ENCODE results near the gene EHBP1L1.
A peak's percentile ranks its signal among the peaks of the same experiment; 100 is the strongest.
"Not testable (repeated sequence)": the region's sequence is repeated elsewhere in the genome, so short reads cannot be mapped to it uniquely, and the experiment has no call there.

The EHBP1L1 gene

DNA sequence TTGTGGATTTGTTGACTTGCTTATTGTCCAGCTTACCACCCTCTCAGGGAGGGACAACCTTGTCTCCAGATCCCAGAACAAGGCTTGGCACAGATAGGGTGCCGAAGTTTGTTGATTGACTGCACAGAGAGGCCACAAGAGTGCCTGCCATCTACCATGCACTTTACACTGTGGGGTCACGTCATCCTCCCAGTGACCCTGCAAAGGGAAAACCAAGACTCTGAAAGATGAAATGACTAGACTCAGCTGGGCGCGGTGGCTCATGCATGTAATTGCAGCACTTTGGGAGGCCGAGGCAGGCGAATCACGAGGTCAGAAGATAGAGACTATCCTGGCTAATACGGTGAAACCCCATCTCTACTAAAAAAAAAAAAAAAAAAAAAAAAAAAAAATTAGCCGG lies 13.1 kb upstream of the EHBP1L1 start:
- no peak for DNase-seq

DNA sequence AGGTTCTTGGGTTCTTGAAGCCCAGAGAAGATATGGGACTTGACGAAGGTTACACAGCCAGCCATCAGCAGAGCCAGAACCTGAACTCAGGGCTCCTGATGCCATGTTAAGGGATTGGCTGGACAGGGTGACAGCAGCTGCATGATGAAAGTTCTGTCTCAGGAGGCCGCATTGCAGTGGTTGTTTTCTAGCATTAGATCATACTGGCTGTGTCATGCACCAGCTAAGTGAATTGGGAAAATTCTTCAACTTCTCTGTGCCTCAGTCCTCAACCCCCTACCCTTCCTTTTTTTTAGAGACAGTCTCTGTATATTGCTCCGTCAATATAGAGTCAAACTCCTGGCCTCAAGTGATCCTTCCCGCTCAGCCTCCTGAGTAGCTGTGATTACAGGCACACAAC lies 12.3 kb upstream of the EHBP1L1 start:
- DNase-seq: no peak

DNA sequence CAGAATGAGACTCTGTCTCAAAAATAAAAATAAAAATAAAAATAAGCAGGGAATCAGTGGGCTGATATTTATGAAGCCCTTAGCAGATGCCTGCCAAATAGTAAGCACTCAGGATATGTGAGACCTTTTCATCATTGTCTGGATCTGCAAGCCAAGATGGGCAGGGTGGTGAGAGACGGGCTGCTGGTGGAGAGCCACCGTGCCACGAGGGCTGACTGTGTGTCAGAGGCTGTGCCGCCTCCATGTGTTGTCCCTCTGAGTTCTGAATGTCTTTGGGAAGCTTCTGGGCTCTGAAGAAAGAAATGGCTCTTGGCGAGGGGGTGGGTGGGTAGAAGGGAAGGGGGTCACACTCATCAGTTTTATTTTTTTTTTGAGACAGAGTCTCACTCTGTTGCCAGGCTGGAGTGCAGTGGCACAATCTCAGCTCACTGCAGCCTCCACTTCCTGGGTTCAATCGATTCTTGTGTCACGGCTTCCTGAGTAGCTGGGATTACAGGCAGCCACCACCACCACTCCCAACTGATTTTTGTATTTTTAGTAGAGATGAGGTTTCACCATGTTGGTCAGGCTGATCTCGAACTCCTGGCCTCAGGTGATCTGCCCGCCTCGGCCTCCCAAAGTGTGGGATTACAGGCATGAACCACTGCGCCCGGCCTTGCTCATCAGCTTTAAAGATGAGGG lies 10.8 kb upstream of the EHBP1L1 start:
- DNase-seq: not testable (repeated sequence)

DNA sequence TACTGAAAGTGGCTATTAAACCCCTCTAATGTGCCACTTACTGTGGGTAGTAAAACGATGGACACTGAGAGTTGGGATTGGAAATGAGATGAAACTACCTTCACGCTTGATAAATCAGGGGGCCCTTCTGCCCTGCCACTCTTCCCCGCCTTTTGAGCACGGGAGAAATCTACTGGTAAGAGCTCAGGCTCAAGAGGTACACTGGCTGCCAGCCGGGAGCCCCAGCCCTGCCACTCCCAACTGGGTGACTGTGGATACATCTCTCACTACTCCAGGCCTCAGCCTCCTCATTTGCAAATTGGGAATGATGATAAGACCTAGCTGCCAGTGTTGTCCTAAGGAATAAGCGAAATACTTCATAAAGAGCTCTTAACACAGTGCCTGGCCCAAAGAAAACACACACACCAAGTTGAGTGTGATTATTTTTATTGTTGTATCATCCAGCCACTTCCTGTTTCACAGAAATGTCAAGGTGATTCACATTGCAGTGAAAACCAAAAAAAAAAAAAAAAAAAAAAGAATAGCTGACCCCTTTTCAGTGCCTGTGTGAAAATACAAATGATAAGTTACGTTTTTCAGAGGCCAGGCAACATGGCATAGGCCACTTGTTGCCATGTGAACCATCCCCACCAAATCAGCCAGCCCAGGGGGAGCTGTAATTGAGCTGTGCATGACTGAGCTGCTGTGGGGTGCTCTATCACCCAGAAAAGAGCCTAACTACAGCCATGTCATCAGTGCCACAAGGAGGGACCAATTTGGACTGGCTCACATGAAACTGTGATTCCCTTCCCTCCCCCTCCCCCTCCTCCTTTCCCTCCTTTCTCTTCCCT lies 10.0 kb upstream of the EHBP1L1 start:
- DNase-seq: no peak

DNA sequence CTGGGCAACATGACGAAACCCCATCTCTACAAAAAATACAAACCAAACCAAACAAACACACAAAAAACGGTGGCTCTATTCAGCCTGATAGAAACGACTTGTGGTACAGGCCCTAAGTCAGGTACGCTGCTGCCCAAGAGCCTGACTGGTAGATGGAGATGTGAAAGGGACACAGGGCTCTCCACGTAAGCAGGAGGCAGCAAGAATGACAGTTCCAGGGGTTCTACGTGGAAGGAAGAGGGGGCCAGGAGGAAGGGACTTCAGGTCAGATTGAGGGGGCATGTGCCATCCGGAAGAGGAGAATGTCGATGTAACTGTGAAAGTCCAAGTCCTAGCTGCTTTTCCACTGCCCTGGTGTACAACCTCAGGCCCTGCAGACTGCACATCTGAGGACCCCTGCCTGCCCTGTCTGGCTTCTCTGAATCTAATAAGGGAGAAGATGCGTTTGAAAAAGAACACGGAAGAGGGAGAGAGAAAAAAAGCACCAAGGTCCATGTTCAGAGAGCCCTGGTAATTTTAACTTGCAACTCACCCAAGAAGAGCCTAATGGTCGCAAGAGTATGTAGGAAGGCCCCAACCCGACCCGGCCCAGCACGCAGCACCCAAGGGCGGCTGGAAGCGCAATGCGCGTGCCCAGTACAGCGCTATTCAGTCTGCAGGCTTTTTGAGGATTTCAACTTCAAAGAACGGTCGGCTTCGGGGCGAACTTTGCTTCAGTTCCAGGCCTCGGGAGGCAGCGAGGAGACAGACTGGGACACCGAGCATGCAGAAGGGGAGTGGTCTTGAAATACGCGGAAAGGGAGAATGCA lies 6.5 kb upstream of the EHBP1L1 start:
- no peak for DNase-seq

DNA sequence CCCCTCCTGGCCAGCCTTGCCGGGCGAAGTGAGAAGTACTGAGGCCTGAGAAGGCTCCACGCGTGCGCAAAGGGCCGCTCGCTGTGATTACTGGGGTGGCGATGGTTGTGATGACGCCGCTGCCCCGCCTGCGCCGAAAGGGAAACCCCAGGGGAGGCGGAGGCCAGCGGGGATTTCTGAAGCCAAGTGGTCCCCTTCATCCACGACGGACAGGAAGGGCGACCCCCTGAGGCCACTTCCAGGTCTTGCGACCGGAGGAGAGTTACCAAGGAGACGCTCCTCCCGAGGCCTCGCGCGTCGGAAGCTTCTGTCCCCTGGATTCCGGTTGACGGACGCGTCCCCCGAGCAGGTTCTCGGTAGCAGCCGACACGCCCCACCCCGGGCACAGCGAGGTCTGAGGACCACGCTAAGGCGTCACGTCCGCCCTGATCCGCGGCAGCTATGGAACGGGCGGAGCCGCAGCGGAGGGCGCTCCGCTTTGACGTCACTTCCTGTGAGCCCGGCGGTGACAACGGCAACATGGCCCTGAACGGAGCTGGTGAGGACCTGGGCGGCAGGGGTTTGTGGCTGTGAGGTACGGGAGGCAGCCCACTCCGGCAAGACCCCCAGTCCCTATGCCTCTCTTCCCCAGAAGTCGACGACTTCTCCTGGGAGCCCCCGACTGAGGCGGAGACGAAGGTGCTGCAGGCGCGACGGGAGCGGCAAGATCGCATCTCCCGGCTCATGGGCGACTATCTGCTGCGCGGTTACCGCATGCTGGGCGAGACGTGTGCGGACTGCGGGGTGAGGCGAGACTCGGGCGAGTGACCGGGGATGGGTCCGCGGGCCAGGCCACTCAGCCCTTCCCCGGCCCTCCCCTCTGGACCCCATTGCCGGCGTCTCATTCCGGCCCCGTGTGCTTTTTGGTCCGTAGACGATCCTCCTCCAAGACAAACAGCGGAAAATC lies 5.6 kb upstream of the EHBP1L1 start, which contains the start of gene ZNRD2:
ZNRD2 (plus strand) TSS at position 505 of the 946 bp plus-strand sequence; CDS start at position 520, 15 bp downstream.
- peak; percentile 98 for DNase-seq

DNA sequence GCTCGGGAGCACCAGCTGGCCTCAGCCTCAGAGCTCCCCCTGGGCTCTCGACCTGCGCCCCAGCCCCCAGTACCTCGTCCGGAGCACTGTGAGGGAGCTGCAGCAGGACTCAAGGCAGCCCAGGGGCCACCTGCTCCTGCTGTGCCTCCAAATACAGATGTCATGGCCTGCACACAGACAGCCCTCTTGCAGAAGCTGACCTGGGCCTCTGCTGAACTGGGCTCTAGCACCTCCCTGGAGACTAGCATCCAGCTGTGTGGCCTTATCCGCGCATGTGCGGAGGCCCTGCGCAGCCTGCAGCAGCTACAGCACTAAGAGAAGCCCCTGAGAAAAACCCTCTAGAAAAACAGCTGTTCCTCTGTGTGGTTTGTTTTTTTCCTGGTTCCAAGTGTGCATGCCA lies 4.4 kb upstream of the EHBP1L1 start:
- no peak for DNase-seq

DNA sequence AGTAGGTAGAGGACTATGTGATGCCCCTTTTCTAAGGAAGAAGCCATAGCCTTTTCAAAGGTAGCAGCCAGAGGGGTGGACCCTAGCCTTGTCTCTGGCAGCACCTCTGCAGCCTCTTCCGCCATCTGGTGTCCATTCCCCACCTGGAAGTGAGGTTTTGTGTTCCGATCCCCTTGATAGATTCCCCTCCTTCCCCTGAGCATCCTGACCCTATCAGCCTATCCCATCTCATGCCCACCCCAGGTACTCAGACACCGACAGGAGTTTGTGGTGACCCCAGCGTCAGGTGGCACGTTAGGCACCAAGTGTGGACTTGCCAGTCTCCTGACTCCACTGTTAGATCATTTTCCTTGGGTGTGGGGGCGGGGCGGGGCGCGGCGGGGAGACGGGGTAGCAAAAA lies 3.9 kb upstream of the EHBP1L1 start:
- peak; percentile 33 for DNase-seq

DNA sequence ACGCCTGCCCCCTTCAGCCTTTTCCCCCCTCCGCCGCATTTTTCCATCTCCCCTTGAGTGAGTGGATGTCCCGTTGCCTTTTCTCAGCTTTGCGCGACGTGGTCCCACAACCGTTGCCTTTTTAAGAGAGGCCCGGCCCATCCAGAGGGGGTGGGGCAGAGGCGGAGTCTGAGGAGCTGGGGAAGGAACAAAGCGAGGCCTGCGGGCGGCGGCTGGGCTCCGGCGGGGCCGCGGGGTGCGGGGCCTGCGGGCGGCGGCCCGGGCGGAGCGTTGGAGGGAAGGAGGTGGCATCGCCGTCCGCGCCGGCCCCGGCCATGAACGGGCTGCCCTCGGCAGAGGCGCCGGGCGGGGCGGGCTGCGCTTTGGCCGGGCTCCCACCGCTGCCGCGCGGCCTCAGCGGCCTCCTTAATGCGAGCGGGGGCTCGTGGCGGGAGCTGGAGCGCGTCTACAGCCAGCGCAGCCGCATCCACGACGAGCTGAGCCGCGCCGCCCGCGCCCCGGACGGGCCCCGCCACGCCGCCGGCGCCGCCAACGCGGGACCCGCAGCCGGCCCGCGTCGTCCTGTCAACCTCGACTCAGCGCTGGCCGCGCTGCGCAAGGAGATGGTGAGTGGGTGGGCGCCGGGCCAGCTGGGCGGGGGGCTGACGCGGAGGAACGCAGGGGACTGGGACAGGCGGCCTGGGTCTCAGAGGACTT lies 3.3 kb upstream of the EHBP1L1 start, which contains the start of gene FAM89B:
FAM89B (plus strand) TSS at position 183 of the 696 bp plus-strand sequence; CDS start at position 315, 132 bp downstream.
- peak; percentile 80 for DNase-seq

DNA sequence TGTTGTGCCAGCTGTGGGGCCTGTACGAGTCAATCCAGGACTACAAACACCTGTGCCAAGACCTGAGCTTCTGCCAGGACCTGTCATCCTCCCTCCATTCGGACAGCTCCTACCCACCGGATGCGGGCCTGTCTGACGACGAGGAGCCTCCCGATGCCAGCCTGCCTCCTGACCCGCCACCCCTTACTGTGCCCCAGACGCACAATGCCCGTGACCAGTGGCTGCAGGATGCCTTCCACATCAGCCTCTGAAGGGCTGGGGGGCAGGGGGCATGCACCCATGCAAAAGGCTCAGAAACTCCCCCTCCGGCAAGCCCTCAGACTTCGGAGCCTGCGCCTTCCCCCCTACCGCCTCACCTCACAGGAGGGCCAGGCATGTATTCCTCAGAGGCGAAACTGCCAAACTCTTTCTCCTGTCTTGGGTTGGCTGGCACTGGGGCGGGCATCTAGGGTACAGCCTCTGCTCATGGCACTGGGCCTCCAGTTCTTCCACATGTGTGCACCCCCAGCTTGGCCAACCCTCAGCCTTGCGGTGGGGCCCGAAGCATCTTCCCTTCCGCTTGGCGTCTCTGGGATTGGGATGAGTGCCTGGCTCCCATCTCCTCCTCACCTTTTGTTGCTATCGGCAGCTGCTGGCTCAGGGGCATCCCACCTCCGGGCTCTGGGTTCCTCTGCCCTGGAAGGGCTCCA lies 2.3 kb upstream of the EHBP1L1 start:
- DNase-seq: no peak

DNA sequence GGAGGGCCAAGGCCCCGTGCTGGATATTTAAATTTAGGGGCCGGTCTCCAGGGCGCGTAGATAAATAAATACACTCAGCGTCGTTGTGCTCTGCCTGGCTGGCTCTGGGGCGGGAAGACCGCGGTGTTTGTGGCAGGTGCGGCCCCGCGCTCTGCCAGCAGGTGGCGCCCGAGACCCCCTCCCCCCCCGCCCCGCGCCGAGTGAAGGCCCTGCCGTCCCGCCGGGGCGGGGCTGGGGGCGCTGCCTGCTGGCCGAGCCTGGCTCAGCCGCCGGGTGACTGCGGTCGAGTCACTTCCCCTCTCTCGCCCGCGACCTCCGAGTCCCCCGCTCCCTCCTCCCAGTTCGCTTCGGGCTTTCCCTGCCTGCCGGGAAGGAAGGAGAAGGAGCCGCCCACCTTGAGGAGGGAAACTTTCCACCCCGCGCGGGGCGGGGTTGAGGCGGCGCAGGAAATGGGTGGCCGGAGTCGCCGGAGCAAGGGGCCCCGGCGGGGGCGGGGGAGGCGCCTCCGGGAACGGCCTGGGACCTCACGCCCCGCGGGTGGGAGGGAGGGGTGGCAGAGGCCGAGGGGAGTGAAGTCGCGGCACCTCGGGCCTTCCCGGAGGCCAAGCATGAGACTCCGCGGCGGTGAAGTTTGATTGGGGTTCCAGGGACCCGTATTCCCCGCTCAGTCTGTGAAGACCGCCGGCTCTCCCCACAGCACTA lies 1.6 kb upstream of the EHBP1L1 start:
- DNase-seq: peak; percentile 95

DNA sequence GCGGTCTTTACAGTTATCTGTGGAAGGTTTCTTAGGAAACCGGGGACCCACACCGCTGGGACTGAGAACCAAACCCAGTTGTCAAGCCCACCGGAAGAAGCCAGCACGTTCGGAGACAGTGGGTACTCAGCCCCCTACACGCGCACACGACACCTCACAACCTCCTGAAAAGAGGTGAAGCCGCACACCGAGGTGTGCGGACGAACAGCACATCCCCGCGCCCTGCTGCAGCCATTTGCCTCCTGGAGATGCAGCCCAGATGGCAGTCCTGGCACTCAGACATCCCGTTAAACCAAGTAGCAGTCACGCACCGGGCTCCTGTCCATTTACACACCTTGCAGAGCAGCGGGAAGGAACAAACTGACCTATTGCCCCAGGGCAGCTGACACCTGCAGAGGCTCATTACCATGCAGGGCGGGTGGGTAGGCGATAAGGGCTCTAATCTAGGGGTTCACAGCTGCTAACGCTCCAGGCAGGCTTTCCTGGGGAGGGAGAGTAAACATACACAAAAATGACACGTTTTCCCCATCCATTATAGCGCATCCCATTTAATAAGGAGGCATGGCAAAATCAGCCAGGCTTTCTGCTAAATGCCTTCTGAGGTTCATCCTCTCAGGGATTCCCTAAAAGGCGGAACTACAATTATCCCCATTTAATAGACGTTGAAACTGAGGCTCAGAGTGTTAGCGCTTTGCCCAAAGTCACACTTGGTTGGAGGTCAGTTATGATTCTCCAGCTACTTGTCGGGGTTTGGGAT lies 864 bp upstream of the EHBP1L1 start:
- no peak for DNase-seq

DNA sequence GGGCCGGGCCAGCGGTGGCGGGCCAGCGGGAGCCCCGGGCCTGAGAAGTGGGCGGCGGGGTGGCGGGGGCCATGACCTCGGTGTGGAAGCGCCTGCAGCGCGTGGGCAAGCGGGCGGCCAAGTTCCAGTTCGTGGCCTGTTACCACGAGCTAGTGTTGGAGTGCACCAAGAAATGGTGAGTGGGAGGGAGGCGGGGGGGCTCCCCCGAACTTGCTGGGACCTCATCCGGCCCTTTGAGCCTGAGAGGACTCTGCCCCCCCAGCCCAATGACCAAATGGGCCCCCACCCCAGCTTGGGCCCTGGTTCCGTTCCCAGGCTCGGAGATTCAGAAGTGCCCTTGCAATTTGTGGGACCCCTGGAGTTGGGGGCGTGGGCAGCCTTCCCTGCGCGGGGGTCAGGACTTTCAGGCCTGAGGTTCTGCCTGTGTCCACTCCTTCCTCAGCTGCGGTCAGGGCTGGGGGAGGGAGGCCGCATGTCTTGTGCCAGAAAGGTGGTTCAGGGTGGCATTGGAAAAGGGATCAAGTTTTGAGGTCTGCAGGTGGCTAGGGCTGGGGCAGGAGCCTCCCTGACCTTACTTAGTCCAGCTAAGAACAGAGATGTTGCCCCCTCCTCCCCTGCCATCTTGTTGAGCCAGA lies 496 bp downstream of the EHBP1L1 start:
- DNase-seq: no peak

DNA sequence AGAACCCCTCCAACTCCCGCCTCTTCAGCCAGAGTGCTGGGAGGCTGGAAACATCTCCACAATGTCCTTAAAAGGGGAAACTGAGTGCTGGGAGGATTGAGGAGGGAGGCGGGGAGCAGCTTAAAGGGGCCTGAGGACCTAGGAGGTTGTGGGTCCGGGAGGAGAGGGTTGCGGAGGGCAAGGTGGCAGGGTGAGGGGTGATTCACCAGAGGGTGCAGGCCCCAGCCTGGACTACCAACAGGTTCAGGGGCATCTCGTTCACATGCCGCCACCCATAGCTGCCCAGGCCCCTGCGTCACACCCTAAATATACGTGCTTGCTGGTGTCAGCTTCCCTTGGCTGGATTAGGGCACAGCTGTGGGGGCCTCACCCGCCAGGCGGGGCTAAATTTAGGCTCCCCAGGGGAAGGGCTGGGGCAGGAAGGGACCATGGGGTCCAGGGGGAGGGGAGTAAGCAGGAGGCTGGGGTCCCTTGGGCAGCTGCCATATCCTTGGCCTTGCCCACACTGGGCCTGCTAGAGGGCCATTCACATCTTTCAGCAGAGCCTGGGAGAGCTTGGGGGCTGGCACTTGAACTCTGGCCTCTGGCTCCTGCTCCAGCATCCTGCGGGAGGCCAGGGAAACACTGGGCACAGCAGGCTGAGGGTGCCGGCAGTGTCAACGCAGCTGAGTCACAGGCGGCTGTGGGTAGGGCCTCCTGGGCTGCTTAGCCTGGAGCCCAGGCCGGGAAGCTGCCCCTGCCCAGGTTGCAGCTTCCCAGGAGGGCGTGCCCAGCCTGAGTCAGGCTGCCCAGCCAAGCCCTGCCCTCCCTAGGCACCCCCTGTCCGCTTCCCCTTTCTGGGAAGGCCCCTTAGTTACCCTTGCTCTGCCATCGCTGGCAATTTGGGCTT lies 1.3 kb downstream of the EHBP1L1 start:
- DNase-seq: peak; percentile 70

DNA sequence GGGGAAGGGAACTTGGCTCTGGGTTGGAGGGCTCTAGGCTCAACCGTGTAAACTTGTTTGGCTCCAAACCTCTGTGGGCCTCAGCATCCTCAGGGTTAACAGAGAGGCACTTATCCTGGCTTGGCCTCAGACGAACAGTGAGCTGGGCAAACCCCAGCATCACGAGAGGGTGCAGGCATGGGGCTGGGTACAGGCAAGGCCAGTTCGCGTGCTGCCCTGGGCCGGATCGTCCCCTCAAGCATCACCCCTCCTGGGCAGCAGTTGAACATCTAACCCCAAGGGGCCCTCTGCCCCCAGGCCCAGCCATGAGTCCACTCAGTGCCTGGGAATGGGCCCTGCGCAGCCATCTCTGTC lies 1.9 kb downstream of the EHBP1L1 start:
- DNase-seq: no peak

DNA sequence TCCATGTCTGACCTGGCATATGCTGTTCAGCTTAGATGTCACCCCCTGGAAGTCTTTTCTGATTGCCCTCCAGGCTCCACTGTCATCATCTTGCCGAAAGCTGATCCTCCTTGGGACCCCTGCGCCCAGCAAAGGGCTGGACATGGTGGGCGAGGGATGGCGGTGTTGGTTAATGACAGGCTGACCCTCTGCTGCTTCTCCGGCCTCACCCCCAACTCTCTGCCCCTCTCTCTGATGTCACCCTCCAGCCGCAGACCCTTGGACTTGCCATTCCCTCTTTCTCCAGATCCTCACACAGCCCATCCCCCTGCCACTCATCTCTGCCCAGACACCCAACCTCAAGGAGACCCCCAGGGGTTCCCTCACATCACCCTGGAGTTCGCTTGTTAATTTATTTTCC lies 2.3 kb downstream of the EHBP1L1 start:
- no peak for DNase-seq

DNA sequence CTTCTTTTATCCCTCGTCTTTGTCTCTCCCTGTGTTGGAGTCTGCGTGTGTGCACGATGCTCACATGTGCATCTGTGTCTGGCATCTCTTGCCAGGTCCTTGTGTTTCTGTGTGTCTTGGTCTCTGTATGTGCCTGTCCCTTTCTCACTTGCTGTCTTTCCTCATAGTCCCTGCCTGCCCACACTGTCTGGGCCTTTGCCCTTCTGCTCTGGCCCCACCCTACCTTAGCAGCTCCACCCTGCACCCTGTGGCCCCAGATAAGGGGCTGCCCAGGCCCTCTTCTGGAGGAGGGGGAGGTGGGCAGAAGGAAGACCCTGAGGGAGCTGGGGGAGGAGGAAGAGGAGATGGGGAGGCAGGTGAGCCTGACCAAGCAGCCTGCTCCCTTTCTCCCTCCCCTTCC lies 2.8 kb downstream of the EHBP1L1 start:
- no peak for DNase-seq

DNA sequence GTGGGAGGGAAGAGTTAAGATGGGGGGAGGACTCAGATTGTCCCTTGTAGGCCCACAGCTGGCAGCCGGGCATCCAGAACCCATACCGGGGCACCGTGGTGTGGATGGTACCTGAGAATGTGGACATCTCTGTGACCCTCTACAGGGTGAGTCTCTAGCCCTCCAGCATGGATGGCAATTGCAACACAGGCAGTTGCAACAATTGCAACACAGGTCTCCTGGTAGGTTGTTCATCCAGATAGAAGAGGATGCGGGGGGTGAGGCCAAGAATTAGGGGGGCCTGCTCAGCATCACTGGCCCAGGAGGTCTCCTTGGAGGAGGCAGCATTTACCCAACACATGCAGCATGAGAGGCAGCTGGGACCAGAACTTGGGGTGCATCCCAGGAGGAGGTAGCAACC lies 3.4 kb downstream of the EHBP1L1 start:
- no peak for DNase-seq

Measured in HCEC 1CT (cell line).